Skin of body (tissue), 2 donors: Measurements from ENCODE around the gene TMEM129. TPM values are rescaled to one million over a fixed set of nuclear protein-coding genes. Genes with fewer than 3 reads are reported as not detected.
A peak's percentile ranks its signal among the peaks of the same experiment; 100 is the strongest.

ENCODE experiments used
- DNase-seq: peaks from one replicate; lab custom pipeline; 2025; lab: John Stamatoyannopoulos, UW
- total RNA-seq: library from RNA; depleted of rRNA; stranded (reverse); fragments of >200 nt; gene quantifications from one replicate; pipeline ENCODE4 v1.2.3, GENCODE V29; 2014

TMEM129 gene, protein sequence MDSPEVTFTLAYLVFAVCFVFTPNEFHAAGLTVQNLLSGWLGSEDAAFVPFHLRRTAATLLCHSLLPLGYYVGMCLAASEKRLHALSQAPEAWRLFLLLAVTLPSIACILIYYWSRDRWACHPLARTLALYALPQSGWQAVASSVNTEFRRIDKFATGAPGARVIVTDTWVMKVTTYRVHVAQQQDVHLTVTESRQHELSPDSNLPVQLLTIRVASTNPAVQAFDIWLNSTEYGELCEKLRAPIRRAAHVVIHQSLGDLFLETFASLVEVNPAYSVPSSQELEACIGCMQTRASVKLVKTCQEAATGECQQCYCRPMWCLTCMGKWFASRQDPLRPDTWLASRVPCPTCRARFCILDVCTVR
- total RNA-seq, result 9.2 TPM

DNA sequence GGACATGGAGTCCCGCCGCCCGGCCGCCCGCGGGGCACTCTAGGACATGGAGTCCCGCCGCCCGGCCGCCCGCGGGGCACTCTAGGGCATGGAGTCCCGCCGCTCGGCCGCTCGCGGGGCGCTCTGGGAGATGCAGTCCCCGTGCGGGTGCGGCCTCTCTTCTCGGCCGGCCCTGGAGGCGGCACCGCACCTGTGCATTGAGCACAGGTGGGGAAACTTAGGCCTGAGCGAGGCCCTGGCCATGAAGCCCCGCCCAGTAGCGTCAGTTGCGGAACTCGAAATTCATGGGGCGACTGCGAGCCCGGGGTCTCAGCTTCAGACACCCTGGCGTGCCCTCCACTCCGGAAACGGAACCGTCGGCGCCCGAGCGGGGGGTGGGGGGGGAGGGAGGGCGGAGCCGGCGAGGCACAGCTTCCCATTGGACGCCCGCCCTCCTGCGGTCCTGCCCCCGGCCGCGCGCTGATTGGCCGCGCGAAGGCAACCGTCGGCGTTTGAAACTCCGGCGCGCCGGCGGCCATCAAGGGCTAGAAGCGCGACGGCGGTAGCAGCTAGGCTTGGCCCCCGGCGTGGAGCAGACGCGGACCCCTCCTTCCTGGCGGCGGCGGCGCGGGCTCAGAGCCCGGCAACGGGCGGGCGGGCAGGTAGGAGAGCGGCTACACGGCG is at the start of gene TMEM129, which contains the start of gene TACC3:
TSS of gene TMEM129 (minus strand) at position 321 of the 663 bp plus-strand sequence. CDS start 486 bp downstream, outside the sequence.
TSS of gene TACC3 (plus strand) at position 519 of the 663 bp plus-strand sequence. CDS start 1,901 bp downstream, outside the sequence.
- DNase-seq, result peak; percentile 90

DNA sequence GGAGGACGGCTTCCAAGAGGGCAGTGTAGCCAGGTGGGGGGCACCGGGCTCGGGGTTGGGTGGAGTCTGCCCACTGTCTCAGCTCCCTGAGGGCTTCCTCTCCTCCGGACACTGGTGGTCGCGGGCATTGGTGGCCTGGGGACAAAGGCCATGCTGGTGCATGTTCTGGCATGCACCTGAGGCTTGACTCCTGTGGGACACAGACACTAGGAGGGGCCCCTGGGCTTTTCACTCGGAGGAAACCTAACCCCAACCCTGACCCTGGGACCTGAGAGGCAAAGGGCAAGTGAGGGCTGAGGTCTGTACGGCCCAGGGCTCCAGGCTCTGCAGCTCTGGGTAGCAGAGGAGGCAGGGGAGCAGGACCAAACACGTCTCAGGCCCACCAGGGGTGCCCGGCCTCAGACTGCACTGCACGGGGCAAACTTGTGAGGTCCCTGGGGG is 49.7 kb upstream of the TMEM129 start:
- DNase-seq, result no peak

DNA sequence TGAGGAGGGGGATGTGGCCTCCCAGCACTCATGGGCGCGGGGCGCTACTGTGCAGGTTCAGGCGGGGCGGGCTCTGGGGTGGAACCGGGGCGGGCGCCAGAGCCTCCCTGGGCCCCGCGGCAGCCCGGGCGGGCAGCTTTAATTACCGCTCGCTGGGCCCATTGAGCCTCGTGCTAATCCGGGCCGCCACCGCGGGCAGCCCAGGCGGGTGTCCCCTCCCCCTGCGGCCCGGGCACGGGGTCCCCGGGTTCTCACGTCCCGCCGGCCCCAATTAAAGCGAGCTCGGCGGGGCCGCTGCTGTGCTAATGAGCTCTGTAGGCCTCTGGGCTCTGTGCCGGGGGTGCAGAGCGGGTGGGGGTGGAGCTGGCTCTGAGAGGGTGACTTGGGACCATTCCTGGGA is 49.1 kb upstream of the TMEM129 start:
- DNase-seq, result no peak

DNA sequence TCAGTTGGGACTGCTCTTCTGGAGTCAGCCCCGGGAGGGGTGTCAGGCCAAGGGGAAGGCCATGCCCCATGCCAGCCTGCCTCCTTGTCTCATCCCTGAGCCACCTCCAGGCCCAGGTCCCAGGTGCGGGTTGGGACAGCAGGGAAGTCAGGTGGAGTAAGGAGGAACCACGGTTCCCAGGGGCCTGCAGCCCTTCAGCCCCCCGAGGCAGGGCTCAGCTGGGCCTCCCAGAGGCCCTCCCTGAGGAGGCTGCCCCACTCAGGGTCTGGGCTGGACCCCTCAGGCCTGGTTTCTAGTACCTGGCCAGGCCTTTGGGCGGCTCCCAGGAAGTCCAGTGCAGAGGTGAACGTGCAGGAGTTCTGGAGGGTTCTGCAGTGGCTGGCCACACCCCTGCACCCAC is 48.6 kb upstream of the TMEM129 start:
- DNase-seq, result no peak

DNA sequence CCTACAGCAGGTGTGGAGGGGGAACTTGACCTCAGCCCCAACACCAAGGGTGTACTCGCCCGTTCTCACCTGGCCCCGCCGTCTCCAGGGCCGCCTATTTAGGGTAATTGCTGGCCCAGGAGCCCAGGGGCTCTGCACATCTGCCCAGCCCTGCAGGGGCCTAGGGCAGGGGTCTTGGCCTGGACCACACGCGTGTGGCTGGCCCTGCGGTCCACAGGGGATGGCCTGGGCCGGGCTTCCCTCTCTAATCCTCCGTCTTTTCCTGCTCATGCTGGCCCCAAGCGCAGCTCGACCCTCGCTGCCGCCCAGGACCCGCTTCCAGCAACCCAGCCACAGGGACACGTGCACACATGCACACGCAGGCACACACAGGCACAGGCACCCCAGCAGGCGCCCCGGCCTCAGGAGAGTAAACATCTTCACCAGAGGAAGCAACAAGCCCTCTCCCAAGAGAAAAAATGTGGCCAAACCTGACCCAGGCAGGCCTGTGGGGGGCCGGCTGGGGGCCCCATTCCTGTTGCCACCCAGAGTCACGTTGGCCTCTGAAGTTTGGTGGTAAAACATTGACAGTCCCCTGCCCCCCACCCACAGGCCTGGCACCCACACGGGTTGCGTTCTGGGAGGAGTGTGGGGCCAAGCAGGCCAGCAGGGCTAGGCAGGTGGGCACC is 47.4 kb upstream of the TMEM129 start:
- DNase-seq, result no peak

DNA sequence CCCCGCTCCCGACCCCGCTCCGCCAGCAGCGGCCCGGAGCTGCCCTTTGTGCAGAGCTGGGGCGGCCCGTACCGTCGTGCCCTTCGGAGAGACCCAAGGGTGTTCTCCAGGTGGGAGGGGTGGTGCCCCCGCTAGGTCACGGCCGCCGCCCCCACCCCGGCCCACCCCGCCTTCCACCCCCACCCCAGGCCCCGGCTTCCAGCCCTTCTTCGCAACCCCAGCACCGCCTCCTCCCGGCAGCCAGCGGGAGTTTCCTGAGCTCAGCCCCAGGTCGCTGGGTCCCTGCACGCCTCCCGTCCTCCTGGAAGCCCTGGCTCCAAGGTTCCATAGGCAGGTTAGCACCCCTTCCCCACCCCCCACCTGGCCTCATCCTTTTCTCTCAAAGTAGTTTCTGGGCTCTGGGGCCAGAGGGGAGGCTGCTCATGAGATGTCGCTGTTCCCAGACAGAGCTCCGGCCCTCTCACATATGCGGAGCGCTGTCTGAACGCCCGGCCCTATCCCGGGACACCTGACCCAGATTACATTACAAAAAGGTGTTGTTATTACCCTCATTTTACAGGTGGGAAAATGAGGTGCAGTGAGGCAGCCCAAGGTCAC is 46.7 kb upstream of the TMEM129 start:
- no peak for DNase-seq

DNA sequence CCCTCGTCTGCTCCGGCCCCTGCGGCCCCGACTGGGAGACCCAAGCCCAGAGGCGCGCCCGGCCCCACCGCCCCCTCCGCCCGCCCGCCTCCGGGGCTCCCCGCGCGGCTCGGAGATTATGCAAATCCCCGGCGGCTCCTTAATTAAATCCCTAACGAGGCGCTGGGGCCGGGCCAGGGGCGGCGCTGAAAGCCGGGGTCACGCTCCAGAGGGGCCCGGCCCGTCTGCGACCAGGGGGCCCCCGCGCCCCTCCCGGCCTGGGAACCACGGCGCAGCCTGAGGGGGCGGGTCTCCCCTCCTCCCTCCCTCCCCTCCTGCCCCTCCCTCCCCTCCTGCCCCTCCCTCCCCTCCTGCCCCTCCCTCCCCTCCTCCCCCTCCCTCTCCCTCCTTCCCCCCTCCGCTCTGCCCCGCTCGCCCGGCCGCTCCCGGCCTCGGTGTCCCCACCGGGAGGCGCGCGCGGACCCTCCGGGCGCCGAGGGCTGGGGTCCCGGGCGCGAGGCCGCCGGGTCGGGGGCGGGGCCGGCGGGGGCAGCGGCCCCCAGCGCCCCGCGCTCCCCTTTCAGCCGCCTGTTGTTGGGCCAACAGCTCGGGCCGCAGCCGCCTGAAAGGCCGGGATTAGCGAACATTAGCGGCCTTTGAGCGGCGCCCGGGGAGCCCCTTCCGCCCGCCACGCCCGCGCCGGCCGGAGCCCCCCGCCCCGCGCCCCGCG is 46.1 kb upstream of the TMEM129 start:
- DNase-seq, result no peak

DNA sequence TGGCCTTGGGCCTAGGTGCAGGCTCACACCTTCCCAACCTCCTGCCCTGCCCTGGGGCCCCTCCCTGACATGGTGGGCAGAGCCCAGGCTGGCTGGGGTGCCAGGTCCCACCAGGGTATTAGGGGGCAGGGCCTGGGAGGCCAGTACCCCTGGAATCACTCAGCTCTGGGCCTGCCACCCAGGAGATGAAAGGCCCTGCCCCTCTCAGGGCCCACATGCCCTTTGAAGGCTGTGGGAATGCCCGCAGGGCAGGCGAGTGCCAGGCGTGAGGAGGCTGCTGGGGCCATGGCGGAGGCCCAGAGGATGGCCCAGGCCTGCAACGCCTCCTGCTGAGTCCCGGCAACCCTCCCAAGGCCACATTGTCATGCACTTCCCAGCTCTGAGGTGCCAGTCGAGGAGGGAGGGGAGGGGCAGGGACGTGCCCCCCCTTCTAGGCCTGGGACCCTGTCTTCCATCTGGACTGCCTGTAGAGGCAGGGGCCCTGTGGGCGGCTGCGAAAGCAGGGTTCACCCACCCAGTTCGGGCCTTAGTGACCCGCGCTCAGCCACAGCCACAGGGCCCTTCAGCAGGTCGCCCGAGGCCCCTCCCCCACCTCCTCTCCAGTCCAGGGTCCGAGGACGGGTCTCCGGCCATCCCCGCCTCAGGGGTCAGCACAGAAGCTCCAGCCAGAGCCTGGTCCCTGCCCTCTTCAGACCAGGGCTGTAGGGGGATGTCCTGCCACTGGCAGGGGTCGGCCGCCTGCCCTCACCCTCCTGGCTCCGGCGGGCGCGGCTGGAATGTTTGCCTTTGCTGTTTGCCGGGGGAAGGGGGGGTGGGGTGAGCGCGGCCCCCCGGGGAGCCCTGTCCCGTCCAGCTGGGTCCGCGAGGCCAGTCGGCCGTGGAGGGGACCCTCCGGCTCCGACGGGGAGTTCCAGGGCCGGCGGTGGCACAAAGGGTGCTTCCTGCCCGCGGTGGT is 45.3 kb upstream of the TMEM129 start:
- no peak for DNase-seq

DNA sequence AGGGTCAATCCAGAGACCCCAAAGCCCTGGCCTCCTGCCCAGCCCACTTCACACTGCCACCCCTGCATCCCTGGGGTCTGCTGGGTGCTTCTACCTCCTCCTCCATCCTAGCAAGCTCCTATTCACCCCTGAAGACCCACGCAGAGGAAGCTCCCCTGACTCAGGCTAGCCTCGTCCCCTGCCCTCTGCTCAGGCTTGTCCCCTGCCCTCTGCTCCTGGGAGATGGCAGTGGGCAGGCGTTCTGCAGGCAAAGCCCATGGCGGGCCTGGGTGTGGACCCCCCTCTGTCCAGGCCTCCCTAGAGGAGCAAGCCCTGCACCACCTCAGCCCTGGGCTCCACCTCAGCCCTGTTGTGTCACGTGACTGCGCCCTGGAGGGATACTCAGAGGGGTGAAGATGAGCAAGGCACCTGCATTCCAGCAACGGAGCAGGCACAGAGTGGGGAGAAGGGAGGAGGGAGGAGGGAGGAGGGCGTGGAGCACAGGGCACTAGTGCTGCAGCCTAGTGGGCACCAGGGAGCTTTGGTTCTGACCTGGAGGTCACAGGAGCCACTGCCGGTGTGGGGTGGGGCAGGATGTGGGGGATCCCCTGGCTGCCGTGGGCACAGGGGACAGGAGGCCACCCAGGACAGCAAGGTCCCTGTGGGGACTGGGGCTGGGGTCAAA is 44.4 kb upstream of the TMEM129 start:
- DNase-seq, result no peak

DNA sequence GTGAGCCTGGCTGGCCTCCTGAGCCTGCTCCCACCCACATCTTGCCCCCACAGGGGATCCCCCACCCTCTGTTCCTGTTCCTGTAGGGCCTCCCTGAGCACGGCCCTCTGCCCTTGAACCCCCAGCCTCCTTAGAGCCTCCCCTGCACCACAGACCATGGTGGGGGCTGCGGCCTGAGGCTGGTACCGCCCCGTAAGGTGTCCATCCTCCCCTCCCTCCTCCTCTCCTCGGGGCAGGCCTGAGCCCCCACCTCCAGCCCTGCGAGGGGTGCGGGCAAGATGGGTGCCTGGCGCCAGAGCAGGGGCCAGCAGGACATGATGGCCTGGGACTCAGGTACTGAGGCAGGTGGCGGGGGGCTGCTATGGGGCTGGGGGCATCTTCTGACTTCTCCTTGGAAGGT is 43.5 kb upstream of the TMEM129 start:
- no peak for DNase-seq

DNA sequence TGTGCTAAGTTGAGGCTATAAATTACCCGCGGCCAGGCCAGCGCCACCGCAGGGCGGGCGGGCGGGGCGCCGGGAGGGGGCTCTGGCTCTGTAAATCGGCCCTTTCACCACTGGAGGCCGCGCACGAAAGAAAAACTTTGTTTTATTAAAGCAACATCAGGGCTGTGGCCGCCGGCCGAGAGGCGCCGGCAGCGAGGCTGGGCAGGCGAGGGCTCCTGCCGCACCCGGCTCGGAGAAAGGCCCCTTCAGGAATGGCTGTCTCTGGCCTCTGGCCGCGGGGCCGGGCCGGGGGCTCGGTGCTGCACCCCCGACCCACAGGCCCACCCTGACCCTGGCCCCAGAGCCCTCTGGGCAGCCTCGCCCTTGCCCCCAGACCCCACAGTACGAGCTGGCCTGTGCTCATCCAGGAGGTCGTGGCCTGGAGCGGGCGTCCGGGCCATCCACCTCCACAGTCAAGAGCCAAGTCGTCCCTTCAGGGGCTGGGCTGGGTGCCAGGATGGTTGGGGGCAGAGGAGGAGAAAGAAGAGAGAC is 42.5 kb upstream of the TMEM129 start:
- DNase-seq, result no peak

DNA sequence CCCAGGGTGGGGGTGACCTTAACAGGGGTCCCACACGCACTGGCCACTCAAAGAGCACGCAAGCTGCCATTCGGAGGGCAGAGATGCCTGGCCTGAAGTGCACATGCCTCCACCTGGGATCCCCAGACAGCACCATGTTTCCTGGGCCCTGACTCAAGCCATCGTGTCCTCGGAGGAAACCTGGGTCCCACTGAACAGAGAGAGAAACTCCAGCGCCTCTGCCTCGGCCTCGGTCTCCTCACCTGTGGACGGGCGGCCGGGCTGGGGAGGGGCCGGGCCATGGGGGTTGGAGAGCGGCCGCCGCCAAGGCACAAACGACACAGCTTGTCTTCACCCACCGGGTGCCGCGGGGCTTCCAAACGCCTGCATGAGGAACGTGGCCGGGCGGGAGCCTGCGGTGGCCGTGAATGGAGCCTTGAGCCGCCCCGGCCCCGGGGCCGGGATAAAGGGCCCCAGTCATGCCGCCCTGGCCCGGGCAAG is 42.0 kb upstream of the TMEM129 start:
- no peak for DNase-seq

DNA sequence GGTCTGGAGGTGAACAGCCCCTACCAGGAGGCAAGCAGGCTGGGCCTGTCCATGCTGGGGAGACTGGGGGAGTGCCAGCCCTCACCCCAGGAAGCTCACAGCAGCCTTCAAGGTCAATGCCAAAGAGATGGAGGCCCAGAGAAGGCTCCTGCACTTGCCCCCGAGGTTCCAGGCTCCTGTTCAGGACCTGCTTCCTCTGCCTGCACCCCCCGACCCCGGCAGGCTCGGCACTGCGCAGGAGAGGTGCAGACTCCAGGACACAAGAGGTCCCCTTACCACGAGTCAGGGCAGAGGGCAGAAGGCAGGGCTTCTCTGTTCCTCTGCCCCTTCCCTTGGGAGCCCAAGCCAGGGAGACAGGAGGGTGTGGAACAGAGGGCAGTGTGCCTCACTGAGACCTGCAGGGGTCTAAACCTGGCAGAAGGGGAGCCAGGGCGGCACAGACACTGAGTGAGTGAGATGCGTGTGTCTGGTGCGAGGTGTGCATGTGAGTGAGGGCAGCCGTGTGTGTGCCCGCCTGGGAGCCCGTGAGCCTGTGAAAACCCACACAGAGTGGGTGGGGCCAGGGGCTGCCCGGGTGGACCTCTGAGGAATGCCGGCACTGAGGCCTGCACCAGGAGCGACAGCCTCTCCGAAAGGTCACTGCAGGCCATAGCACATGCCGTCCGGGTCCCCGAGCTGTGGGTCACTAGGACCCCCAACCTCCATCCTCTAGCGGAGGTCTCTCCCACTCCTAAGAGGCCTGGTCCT is 41.3 kb upstream of the TMEM129 start:
- DNase-seq, result no peak

DNA sequence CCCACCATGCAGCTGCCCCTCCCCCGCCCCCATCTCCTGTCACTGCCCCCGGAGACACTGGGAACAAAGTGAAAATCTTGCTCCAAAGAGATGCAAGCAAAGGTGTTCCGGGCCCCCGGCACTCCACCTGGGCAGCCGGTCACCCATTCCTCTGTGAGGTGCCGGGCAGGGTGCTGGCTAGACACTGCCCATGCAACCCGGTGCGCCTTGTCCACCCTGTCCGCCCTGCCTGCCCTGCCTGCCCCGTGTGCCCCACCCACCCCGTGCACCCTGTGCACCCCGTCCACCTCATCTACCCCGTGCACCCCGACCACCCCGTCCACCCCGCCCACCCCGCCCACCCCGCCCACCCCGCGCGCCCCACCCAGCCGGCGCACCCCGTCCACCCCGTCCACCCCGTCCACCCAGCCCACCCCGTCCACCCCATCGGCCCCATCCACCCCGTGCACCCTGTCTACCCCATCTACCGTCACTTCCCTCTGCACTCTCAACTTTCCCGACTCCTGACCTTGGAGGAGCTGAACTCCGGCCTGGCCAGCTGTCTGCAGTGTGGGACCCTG is 40.1 kb upstream of the TMEM129 start:
- no peak for DNase-seq

DNA sequence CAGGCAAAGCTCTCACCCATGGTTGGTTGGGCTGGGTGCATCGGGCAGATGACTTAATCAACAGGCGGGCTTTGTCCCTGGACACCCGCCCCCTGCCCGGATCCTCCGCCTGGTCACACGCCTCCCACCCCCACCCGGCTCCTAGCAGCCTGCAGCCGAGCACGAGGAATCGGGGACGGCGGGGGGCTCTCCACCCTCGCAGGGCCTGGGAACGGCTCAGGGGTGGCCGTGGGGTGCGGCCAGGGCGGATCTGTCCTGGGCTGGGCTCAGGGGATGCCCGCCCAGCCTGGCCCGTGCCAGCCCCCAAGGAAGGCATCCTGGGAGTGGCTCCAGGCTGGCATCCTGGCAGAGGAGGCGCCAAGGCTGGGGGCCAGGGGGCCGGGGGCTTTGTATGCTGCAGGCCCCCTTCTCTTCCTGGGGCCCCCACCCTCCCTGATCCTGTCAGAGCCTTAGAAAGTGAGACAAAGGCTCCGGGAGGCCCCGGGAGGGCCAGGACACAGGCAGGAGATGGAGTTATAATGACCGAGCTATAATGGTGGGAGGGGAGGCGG is 39.5 kb upstream of the TMEM129 start:
- no peak for DNase-seq

DNA sequence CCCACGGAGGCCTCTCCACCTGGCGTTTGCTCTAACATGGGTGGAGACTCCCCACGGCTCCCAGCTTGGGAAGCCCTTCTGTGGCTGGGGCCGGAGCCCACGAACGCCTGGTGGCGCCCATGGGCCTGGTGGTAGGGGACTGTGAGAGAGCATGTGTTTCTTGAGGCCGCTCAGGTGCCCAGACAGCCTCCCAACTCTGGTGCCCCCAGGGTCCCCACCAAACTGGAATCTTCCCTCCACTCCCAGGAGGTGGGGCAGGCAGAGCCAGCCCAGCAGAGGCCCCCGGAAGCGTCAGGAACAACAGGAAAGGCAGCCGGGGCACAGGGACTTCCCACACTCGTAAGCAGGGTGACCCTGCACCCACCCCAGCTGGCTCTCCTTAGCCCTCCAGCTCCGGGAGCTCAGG is 38.7 kb upstream of the TMEM129 start:
- DNase-seq, result no peak

DNA sequence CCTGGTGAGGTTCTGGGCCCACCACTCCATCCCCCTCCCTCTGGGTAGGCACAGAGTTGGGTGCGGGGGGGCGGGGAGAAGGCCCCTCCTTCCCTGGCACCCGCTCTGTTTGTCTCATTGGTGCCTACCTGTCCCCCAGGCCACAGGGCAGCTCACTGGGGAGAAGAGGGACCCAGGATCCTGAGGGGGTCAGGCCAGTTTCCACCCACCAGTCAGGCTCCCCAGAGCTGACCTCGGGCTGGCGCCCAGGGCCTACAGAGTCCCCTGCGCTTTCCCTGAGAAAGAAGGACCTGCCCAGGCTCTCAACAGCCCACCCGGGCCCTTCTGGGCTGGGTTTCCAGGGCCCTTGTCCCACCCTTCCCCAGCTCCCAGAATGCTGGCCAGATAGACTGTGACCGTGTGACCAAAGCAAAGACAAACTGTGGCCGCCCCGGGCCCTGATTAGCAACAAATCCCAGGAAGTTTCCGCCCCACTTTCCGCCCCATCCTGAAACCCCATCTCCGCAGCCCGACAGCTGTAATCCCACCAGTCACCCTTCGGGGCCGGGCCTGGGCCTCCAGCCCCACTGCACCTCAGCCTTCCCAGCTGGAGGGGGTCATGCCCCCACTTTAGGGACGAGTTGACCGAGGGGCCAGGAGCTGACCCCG is 38.2 kb upstream of the TMEM129 start:
- no peak for DNase-seq
